GM12874 (cell line): Measurements from ENCODE around the gene TMIGD1.

Source experiments
- TF ChIP-seq, protein P1 (sequence below): IDR thresholded peaks from 2 replicates; pipeline ENCODE4 v1.5.1; 2011; ENCODE audit warnings: low read depth, mild to moderate bottlenecking, control low read depth, low read length, moderate library complexity; ENCODE audit not compliant: insufficient read depth

The TMIGD1 gene

GRCh38 chr17:30345089-30345433 lies 11.2 kb upstream of the TMIGD1 start:
- TF ChIP-seq, protein P1, sequence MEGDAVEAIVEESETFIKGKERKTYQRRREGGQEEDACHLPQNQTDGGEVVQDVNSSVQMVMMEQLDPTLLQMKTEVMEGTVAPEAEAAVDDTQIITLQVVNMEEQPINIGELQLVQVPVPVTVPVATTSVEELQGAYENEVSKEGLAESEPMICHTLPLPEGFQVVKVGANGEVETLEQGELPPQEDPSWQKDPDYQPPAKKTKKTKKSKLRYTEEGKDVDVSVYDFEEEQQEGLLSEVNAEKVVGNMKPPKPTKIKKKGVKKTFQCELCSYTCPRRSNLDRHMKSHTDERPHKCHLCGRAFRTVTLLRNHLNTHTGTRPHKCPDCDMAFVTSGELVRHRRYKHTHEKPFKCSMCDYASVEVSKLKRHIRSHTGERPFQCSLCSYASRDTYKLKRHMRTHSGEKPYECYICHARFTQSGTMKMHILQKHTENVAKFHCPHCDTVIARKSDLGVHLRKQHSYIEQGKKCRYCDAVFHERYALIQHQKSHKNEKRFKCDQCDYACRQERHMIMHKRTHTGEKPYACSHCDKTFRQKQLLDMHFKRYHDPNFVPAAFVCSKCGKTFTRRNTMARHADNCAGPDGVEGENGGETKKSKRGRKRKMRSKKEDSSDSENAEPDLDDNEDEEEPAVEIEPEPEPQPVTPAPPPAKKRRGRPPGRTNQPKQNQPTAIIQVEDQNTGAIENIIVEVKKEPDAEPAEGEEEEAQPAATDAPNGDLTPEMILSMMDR = no peak

- TF ChIP-seq, protein P1 = no peak
These were observed 10.6 kb upstream of the TMIGD1 start for GRCh38 chr17:30344283-30345088.

DNA sequence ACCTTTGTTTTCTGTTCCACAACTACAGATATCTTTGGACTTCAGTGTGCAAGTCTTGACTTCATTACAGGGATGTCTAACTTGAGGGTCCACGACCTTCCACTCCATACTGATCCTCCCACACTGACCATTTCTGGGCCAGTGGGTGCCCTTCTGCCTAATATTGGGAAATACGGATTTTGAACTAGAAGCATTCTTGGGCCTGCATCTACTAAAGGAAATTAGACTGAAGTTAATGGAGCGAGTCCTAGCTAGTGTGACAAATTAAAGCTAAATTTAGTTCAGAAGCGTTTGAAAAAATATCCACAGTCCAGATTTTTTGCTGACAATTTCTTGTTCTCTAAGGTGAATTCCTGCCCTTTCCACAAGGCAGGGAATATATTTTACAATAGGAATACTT lies 9.9 kb upstream of the TMIGD1 start:
- TF ChIP-seq, protein P1 = no peak

DNA sequence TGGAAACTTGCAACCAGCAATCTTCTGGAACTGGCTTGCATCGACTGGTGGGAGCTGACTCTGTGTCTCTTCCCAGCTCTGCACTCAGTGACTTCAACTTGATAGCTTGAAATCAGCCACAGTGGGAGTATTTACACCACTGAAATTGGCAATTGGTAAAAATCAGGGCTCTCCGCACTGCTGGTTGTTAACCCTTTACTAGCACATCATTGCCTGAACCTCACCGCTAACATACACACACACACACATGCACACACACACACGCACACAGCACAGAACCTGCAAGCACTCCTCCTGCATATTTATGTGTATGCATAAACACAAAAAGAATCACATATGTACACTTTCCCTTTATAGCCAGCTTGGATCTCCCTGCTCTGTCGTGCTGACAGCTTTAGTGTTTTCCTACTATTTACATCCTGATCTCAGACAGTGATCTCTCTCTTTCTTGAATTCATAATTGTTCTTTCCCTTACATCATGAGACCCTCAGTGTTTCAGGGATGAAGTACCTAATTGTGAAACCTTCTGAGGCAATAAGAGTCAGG lies 7.9 kb upstream of the TMIGD1 start:
- TF ChIP-seq, protein P1 = no peak

- TF ChIP-seq, protein P1 = no peak
These were observed 7.0 kb upstream of the TMIGD1 start for GRCh38 chr17:30340801-30341356.

DNA sequence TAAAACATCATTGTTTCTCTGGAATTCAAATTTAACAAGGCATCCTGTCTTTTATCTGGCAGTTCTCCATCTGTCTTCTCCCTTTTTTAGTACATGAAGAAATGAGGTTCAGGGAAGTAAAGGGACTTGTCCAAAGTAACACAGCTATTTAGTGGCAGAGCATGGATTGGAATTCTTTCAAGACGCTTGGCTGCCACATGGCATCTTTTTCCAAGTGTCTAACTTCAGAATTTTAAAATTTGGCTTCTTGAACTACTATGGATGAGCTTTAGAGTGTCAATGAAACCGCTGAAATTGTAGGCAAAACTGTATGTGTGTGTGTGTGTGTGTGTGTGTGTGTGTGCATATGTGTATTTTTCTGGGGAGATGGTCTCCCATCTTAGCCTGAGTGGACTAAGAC lies 5.2 kb upstream of the TMIGD1 start:
- TF ChIP-seq, protein P1 = no peak

- TF ChIP-seq, protein P1 = no peak
These were observed 3.6 kb upstream of the TMIGD1 start for GRCh38 chr17:30337393-30337999.
